Activated CD4-positive, alpha-beta T cell treated with anti-CD3 and anti-CD28 coated beads, Interleukin-10, Interleukin-2, amounts not matched to agents 100 ng/mL and 50 ng/mL, durations not matched to agents 16 hours and 8 hours (primary cell): ENCODE data around the gene SELENOT.
A peak's percentile ranks its signal among the peaks of the same experiment; 100 is the strongest.
"Not testable (repeated sequence)": the region's sequence is repeated elsewhere in the genome, so short reads cannot be mapped to it uniquely, and the experiment has no call there.

Experiments
- DNase-seq: peaks from one replicate; pipeline ENCODE4 v3.0.0-alpha.2; 2020

SELENOT gene

DNA sequence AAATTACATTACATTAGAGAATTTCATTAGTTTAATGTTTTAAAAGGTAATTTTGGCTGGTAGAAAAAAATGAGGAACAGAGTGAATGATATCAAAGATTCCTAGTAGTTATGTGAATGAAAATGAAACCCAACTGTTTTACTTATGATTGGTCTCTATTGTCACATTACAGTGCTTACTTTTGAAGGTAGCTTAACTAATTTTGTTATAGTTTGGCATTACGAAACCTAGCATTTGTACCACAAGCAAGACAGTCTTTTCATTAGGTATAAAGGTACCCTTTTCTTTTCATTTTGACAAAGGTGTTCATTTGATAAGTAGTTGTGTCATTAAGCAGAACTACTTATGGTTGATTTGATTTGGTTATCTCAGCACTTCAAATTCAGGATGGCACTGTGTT lies 6.9 kb downstream of the SELENOT start:
- peak; percentile 33 for DNase-seq

DNA sequence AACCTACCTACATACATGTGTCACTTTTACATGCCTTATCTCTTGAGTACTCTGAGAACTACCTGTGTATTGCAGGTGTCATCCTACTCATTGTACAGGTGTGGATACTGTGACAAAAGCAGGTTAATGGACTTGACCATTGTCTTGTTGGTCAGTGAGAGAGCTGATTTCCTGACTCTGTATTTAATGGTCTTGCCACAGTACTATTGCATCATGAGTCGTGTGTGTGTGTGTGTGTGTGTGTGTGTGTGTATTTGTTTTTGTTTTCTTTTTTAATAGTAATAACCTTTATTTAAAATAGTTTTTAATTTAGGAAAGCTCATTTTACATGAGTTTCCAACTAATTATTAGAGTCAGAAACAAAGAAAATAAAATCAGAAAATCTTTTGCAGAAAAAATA lies 7.7 kb downstream of the SELENOT start:
- DNase-seq: no peak

DNA sequence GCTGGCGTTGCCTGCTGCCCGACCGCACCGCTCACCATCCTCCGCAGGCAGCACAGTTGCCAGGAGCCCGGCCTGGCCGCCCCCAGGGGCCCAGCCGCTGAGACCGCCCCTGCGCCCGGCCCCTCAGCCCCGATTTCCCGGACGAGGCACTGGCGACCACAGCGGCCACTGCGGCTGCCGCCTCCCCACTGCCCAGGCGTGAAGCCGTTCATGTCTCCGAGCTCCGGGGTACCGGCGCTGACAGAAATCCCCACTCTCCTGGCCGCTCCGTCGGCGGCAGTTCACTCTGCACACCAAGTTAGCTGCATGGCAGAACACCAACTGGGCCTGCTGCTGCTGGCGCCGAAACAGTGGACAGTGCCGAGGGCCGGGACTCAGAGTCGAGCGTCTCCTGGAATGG lies 8.5 kb downstream of the SELENOT start:
- no peak for DNase-seq

DNA sequence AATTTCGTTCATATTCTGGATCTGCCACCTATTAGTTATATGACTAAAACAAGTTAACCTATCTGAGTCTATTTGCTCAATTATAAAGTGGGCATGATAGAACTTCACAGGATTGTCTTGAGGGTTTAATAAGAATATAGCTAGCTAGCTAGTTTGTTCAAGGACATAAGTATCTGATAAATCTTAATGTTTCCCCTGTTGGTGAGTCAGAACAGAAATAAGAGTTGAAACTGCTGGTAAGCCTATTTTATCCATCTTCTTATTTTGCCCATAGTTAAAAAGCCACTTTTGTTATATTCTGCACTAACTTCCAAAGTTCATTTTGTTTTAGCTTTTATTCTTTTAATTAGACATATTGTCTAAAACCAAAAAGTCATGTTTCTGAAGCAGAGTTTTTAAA lies 9.4 kb downstream of the SELENOT start:
- DNase-seq: no peak

DNA sequence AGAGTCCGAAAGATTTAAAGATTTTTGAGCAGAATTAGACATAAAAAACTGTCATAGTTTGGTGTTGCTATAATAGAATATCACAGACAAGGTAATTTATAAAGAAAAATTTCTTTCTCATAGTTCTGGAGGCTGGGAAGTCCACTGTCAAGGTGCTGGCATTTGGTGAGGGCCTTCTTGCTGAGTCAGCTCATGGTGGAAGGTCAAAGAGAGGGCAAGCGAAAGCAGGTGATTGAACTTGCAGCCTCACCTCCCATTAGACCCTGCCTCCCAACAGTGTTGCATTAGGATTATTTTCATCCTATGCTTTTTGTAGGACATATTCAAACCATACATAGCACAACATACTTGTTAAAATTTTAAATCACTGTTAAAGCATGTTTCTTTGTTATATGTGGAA lies 9.9 kb downstream of the SELENOT start:
- DNase-seq: no peak

DNA sequence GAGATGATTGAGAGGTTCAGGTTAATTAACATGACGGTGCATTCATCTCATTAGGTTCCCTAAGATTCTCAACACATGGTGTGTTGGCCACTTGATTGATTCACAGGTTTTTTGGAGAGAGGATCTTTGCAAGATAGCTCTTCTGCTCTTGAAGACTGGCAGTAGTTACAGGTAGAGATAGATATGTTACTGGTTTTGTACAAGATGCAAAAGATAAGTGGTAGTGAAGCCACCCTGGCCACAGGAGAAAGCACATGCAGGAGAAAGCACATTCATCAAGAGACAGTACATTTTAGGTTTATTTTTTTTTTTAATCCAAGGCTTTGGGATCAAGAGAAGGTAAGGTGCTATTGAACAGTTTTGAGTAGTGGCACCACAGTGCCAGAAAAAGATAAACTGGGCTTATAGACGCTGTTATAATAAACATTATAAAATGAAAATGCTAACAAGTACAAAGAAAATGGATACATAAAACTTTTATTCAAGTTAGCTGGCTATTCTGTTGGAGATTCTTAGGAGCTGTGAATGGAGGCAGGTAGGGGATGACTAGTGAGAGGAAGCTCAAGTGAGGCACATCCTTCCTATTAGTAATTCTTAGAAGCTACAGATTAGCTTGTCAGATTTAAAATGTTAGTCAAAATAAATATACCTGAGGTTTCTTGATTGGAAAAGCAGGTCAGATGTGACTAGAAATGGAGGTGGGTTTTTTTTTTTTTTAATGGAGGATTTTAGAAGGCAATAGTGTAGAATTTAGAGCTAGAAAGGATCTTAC lies 10.8 kb downstream of the SELENOT start:
- peak; percentile 72 for DNase-seq

DNA sequence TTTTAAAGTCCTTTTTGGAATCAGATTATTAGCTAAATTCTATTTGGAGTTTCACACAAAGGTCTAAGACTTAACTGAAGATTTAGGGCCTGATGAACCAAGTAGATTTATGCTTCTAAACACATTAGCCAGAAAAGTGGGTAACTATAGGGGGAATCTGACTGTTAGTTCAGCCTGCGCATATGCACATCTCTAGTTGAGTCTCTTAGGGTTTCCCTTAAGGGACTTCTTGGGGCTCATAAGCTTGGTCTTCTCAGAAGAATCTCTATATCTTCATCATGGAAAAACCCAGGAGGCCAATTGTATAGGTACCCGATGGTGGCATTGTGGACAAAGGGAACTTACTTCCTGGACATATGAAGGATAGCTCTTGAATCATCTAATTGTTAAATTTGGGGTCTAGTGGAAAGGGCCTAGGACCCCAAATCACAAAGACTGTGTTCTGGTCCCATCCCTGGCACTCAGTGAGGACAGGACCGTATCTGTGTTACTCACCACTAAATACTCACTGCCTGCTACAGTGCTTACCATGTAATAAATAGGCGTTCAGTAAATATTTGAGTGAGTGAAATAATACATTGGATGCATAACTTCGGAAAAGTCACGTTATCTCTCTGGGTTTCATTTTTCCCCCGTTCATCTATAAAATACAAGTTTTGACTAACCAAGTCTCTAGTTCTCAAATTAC lies 17.0 kb downstream of the SELENOT start:
- no peak for DNase-seq

DNA sequence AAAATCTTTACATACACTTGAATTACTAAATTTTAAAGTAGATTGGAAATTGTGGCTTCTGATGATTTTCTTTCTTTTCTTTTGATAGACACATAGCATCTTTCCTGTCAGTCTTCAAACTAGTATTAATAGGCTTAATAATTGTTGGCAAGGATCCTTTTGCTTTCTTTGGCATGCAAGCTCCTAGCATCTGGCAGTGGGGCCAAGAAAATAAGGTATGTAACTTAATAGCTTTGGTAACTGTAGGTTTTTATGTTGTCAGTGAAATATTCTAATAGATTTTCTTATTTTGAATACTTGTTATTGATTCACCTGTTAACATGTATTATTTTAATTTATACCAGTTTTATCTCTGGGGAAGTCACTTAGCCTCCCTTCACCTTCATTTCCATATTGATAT lies 19.8 kb downstream of the SELENOT start:
- DNase-seq: not testable (repeated sequence)

DNA sequence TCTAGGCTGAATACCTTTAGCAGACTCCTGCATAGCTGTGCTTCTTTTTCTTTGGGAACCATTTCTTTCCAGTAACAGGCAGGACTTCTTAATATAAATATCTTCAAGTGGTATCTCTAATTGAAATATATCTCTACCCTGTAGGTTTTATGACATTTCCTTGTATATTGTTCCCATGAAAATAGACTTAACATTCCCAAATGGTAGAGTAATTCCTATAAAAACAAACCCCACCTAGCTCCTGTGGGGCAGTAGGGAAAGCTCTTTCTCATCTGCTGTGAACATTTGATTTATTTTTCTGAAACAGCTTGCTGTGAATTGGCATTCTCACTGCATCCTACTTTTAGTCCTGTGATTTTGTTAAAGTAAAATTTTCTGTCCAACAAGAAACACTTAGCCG lies 20.8 kb downstream of the SELENOT start:
- DNase-seq: no peak

DNA sequence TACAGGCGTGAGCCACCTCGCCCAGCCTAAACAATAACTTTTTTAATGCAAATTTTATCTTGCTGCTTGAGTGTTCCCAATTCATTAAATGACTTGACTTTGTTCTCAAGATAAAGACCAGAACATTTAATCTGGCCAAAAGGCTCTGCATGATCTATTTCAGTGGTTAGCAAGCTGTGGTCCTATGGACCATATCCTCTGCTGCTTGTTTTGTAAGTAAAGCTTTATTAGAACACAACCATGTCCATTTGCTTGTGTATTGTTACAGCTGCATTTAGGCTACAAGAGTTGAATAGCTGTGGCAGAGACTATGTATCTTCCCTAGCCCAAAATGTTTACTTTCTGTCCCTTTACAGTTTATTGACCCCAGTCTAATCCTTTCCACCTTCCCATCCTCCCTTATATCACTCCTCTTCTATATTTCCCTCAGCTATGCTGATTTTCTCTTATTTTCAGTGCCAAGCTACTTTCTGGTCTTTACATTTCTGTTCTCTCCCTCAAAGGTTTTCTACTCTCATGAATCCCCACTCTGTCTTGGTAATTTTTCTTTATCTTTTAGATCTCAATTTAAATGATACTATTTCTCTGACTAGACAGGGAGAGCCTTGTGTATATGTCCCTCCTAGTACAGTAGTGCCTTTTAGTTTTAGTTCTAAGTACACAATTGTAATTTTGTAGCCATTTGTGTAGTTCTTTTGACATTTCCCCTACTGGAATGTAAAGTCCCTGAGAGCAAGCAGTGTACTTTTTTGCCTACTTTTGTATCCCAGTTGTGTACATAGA lies 23.2 kb downstream of the SELENOT start:
- DNase-seq: no peak

DNA sequence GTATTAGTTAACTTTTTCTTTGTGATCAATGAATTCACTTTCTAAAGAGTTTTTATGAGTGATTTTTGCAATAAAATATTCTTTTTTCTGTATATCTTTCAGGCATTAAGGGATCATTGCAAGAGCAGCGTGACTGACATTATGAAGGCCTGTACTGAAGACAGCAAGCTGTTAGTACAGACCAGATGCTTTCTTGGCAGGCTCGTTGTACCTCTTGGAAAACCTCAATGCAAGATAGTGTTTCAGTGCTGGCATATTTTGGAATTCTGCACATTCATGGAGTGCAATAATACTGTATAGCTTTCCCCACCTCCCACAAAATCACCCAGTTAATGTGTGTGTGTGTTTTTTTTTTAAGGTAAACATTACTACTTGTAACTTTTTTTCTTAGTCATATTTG lies 24.4 kb downstream of the SELENOT start:
- no peak for DNase-seq

DNA sequence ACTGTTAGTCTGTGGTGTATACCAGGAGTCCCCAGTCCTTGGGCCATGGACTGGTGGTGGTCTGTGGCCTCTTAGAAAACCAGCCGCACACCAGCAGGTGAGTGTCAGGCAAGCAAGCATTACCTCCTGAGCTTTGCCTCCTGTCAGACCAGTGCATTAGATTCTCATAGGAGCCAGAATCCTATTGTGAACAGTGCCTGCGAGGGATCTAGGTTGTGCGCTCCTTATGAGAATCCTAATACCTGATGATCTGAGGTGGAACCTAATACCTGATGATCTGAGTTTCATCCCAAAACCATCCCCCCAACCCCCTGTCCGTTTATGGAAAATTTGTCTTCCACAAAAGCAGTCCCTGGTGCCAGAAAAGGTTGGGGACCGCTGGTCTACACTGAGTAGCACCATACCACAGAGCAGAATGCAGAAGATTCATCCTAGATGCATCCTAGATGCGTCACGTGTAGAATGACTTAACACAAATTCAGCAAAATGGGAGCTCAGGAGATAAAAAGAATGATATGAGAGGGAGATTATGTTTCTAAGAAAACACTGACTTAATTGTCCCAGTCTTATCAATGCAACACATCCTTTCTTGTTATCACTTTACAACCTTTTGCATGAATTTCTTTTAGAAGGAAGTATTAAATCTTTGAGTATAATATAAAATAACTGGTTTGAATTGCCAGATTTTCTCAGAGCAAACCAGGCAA lies 28.5 kb downstream of the SELENOT start:
- no peak for DNase-seq

DNA sequence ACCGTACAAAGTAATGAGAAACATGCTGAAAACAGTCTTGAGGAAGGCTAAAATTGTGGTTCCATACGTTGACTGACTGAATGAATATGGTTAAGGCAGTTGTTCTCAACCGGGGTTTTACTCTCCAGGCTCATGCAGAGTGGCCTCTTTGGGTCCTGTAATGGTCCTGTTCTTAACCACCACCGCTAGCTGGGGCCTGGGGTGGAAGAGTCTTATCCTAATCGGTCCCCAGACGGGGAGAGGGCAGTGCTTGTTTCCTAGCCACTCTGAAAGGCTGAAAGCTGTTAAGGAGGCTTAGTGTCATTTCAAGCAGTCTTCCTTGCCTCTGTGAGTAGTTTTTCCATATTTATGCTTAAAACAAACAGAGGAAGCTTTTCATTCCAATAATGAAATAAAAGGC lies 32.0 kb downstream of the SELENOT start:
- DNase-seq: no peak

DNA sequence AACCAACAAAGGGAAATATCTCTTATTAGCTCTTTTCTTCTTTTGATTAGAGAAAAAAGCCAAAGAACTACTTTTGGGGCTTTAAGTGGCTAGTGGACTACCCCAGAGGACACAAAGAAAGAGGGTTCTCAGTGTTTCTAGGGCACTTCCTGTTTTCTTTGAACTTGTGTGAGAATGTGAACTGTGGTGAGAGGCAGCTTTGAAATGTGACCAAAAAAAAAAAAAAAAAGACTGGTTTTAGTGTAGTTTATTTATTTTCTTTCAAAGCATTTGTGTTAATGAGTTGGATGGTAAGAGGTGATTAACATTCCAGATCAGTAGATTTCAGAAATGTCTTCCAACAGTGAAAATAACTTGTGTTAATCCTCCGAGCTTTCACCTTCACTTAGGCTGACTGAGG lies 32.4 kb downstream of the SELENOT start:
- peak; percentile 31 for DNase-seq

DNA sequence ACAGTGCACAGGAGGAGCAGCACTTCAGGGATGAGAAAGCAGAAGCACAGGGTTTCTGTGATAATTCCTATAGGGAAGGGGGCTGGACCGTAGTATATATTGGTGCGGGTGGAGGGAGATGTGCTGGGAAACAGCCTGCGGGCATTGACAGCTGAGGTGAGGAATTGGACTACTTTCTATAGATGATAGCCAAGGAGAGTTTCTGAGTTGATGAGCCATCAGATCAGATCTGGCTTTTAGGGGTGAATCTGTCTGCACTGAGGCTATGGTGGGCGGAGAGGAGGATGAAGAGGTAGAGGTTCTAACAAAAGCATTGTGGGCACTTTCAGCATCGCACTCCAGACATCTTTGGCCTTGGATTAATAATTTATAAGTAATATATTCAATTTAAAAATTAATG lies 33.1 kb downstream of the SELENOT start:
- DNase-seq: no peak

DNA sequence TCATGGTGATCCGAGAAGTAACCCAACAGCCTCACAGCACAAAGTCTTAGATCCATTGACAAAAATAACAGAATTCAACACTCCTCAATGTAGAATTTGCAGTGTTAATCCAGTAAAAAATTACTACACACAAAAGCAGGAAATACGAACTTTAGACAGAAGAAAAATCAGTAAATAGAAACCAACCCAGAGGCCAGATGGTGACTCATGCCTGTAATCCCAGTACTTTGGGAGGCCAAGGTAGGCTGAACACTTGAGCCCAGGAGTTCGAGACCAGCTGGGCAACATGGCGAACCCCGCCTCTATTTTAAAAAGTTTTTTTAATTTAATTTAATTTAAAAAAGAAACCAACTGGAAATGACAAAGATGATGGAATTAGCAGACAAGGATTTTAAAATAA lies 36.1 kb downstream of the SELENOT start:
- DNase-seq: no peak

DNA sequence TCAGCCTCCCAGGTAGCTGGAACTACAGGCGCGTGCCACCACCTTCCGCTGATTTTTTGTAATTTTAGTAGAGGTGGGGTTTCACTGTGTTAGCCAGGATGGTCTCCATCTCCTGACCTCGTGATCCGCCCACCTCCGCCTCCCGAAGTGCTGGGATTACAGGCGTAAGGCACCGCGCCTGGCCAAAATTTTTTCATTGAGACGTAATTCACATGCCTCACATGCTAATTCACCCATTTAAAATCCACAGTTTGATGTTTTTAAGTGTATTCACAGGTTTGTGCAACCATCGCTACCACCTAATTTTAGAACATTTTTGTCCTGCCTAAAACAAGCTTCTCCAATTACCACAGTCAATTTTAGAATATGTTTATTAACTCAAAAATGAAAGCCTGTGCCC lies 37.1 kb downstream of the SELENOT start:
- DNase-seq: no peak

DNA sequence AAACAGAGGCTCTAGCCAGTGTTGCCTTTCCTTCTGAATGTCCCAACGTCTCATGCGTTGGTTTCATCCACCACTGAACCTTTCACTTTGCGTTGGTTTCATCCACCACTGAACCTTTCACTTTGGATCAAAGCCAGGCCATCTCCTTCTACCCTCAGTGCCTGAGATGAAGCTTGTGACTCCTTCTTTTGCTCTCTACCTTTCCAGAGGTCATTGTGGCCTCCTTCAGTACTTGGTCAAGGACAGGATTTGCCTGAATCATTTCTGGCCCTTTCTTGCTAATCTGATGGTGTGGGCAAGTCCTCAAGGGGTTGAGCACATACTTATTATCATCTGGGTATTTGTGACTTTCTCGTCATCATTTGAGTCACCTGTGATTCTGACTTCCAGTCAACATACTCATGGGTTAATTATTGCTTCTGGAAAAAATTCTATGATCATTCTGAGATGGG lies 50.0 kb downstream of the SELENOT start:
- peak; percentile 23 for DNase-seq

DNA sequence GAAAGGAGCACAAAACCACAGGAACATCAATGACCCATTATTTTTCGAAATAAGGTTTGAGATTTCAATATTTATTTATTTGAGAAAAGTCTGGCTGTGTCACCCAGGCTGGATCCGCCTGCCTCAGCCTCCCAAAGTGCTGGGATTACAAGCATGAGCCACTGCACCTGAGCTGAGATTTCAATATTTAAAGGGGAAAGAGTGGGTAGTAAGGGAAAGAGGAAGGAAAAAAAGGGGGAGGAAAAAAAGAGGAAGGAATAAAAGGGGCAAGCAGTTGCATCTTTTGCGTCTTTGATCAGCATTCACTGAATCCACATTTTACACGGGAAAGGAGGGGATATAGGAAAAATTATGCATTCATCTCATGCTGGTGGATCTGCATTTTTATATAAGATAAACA lies 53.2 kb downstream of the SELENOT start:
- no peak for DNase-seq

DNA sequence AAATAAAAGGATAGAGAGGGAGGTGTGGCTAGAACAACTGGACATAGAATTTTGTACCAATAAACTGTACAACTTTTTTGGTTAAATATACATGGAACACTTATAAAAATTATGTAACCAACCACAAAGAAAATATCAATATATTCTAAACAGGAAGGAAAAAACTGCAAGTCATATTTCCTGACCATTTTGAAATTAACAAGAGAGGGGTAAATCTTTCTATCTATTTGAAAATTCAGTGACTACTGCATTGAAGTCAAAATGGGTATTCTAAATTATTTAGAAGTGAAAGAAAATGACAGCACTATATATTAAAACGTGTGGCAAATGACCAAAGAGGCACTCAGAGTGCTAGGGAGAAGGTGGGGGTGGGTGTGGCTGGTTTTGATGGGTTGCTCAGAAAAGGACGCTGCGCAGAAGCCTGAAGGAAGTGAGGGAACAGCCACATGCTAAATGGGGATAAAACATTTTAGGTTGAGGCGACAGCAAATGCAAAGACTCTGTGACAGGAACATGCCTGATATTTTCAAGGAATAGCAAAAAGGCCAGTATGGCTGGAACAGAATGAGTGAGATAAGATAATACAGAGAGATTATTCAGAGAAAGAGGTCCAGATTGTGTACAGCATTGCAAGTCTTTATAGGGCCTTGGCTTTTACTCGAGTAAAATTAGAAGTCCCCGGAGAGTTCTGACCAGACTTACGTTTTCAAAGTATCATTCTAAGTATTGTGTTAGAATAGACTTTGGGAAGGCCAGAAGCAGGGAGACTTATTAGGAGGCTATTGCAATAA lies 59.5 kb downstream of the SELENOT start:
- DNase-seq: no peak

DNA sequence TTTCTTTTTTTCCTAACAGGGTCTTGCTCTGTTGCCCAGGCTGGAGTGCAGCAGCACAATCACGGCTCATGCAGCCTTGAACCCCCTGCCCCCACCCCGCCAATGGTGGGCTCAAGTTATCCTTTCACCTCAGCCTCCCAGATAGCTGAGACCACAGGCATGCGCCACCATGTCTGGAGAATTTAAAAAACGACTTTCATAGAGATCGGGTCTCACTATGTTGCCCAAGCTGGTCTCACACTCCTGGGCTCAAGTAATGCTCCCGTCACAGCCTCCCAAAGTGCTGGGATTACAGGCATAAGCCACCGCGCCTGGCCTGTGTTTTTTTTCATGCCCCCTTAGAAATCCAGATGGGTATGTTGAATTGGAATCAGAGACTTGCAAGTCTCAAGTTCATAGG lies 60.3 kb downstream of the SELENOT start:
- DNase-seq: no peak

DNA sequence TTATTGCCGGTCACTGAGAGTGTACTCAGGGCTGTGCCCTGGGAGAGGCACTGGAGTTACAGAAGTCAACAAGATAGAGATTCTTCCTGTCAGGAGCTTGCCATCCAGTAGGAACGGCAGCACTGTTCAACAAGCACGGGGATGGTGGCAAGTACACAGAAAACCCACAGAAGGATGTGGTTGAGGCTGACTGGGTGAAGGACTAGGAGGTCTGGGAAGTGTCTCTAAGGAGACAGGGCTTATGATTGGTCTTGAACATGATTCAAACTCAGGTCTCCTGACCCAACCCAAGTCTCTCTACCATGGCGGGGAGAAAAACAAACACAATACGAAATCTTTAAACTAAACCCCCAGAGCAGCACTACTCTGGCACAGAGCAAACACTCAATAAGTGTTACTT lies 63.0 kb downstream of the SELENOT start:
- DNase-seq: peak; percentile 24
